ENCODE results near the gene SH3GLB2. TPM values are rescaled to one million over a fixed set of nuclear protein-coding genes. Genes with fewer than 3 reads are reported as not detected.

SH3GLB2 gene
- total RNA-seq, 4 donors from 2014 or later: 89.5 to 139 (median 93.7) TPM

- no peak overlapping the region for H3K27ac ChIP-seq
- peaks cover 4 to 12% of the 10 kb centered on the region in 2 donors for H3K4me1 ChIP-seq
- TF ChIP-seq CTCF (IDR thresholded peaks at IDR 0.05) (no peak), POLR2A (IDR thresholded peaks at IDR 0.05) (no peak)
- intact Hi-C loops (cut with DNase I): no loop called here
- peaks cover 11 to 18% of the 10 kb centered on the region in 2 donors for H3K36me3 ChIP-seq
- WGBS, 2 donors: 90 to 96% methylated on average over 5 of the region's 5 CpGs
- no peak overlapping the region for H3K4me3 ChIP-seq (replicated peaks in 1 of 3)
- DNase-seq: no peak
- no peaks in the 10 kb centered on the region for H3K27me3 ChIP-seq
- no peaks in the 10 kb centered on the region for H3K9me3 ChIP-seq
These were observed 26.2 kb upstream of the SH3GLB2 start for GRCh38 chr9:129054163-129054851.

GRCh38 chr9:129053020-129053419 lies 24.9 kb upstream of the SH3GLB2 start:
- no peak for TF ChIP-seq CTCF (IDR thresholded peaks at IDR 0.05)
- no peak for TF ChIP-seq POLR2A (IDR thresholded peaks at IDR 0.05)
- Histone ChIP-seq H3K27ac (peak overlapping the region; percentile 48 to 73 (median 69)), H3K36me3 (peaks cover 19 to 27% of the 10 kb centered on the region in 2 donors), H3K27me3 (no peaks in the 10 kb centered on the region), H3K4me1 (peaks cover 4 to 12% of the 10 kb centered on the region in 2 donors), H3K9me3 (no peaks in the 10 kb centered on the region), H3K4me3 (replicated peaks in 1 of 3) (no peak overlapping the region)
- WGBS, 2 donors: 92 to 95% methylated on average over 6 of the region's 6 CpGs
- DNase-seq: no peak
- intact Hi-C loops (cut with DNase I): no loop called here

- Histone ChIP-seq H3K4me3 (replicated peaks in 1 of 3) (no peak overlapping the region), H3K4me1 (peaks cover 4 to 12% of the 10 kb centered on the region in 2 donors), H3K27me3 (no peaks in the 10 kb centered on the region), H3K36me3 (peaks cover 23 to 31% of the 10 kb centered on the region in 2 donors), H3K27ac (peak overlapping the region; percentile 48 to 73 (median 69)), H3K9me3 (no peaks in the 10 kb centered on the region)
- TF ChIP-seq POLR2A (IDR thresholded peaks at IDR 0.05) (no peak), CTCF (IDR thresholded peaks at IDR 0.05) (no peak)
- intact Hi-C loops (cut with DNase I): no loop called here
- 24 to 36% methylated on average over 8 of the region's 8 CpGs for WGBS, 2 donors
- DNase-seq: peak; percentile 99 to 100
These were observed 24.5 kb upstream of the SH3GLB2 start for GRCh38 chr9:129052592-129052991.

- TF ChIP-seq CTCF (IDR thresholded peaks at IDR 0.05) (no peak), POLR2A (IDR thresholded peaks at IDR 0.05) (no peak)
- peaks cover 14% of the 10 kb centered on the region in 2 donors for H3K36me3 ChIP-seq
- no peak overlapping the region for H3K4me3 ChIP-seq (replicated peaks in 1 of 3)
- no peaks in the 10 kb centered on the region for H3K27me3 ChIP-seq
- H3K27ac ChIP-seq: no peak overlapping the region
- WGBS, 2 donors: 91 to 94% methylated on average over 9 to 16 of the region's 16 CpGs
- H3K9me3 ChIP-seq: no peaks in the 10 kb centered on the region
- H3K4me1 ChIP-seq: peaks cover 14 to 22% of the 10 kb centered on the region in 2 donors
- intact Hi-C loops (cut with DNase I): no loop called here
- no peak for DNase-seq
These were observed 13.9 kb upstream of the SH3GLB2 start for GRCh38 chr9:129042016-129042415.

GRCh38 chr9:129040113-129040643 lies 12.0 kb upstream of the SH3GLB2 start:
- no peak overlapping the region for H3K4me3 ChIP-seq (replicated peaks in 1 of 3)
- H3K27me3 ChIP-seq: no peaks in the 10 kb centered on the region
- H3K4me1 ChIP-seq: peaks cover 18 to 22% of the 10 kb centered on the region in 2 donors
- H3K27ac ChIP-seq: no peak overlapping the region
- peaks cover 12 to 14% of the 10 kb centered on the region in 2 donors for H3K36me3 ChIP-seq
- no peak for TF ChIP-seq CTCF (IDR thresholded peaks at IDR 0.05)
- no peak for TF ChIP-seq POLR2A (IDR thresholded peaks at IDR 0.05)
- no peaks in the 10 kb centered on the region for H3K9me3 ChIP-seq
- 93% methylated on average over 9 to 11 of the region's 12 CpGs for WGBS, 2 donors
- no peak for DNase-seq
- intact Hi-C loops (cut with DNase I): no loop called here
